Measurements from ENCODE around the gene VPS13D.

The VPS13D gene

DNA sequence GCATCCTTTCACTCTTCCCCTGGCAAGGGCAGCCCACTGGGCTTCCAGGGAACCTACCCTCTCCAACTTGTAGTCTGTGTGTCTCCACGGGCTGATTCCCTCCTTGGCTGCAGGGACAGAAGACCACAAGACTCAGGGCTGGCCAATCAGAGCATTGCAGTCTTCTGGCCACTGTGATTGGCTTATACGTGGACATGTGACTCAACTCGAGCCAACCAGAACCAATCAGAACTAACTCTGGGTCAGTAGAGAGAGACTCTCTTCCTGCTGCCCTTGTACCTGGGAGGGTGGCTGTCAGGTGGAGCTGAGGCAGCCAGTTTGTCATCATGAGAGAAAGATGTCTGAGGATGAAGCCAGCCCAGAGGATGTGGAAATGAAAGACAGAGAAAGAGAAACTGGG lies 324.1 kb downstream of the VPS13D start:
- no peak for DNase-seq (ENCODE audit: low read depth in 3 of 3)

DNA sequence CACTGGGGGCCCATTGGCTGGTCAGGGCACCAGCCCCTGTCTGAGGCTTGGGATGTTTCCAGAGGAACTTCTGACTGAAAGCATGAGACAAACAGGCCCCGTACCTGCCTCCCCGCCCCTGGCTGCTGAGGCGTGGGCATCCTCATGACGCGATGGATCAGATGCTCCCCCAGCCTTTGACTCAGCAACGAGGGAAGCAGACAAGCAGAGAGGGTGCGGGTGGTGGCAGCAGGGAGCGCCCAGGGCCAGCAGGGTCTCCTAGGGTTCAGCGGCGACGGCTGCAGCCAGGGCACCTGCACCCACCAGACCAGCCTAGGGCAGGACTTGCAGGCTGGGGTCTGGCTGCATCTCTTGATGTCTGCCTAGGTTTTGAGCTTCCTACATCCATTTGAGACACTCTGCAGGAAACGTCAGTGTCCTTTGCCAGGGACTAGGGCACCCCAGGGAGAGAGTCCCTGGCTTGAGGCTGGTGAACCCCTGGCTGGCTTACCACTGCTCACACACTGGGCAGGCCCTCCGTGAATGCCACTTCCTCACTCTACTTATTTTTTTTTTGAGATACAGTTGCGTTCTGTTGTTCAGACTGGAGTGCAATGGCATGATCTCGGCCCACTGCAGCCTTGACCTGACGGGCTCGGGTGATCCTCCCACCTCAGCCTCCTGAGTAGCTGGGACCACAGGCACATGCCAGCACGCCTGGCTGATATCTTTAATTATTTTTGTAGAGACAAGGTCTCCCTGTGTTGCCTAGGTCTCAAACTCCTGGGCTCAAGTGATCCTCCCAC lies 324.9 kb downstream of the VPS13D start:
- DNase-seq (ENCODE audit: low read depth in 3 of 3): no peak

DNA sequence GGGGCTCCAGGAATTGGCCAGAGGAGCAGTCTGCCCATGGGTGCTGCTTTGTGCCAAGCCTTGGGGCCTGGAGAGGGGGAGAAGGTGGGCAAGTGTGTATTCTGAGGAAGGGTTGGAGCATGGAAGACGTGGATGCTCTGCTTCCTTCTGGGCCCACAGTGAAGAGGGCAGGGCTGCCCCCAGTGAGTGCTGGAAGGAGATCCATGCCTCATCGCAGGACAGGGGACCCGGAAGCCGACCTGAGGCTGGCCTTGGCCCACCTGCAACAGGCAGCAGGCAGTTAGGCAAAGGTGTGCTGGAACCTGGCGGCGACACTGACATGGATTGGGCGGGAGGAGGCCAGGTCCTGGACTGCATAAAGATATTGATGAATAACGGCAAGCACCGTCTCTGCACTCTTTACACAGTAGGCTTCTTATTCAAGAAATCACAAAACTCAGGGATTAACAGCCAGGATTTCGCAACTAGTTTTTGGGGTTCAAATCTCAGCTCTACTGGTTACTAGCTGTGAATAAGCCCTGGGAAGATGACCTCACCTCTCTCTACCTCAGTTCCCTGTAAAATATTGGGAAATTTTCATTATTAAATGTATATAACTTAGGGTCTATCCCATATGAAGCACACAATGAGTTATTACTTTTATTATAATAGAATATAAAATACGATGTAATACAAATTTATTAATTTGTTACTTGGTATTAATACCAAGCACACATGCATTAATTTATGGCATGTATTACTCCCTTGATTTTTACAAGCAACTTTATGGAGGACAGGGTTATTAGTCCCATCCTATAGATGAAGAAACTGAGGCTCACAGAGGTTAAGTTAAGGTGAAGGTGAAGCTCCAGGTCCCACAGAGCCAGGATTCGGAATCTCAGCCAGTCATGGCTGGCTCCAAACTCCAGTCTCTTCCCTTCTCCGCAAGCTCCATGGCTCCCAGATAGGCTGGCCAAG lies 325.9 kb downstream of the VPS13D start:
- no peak for DNase-seq (ENCODE audit: low read depth in 3 of 3)

DNA sequence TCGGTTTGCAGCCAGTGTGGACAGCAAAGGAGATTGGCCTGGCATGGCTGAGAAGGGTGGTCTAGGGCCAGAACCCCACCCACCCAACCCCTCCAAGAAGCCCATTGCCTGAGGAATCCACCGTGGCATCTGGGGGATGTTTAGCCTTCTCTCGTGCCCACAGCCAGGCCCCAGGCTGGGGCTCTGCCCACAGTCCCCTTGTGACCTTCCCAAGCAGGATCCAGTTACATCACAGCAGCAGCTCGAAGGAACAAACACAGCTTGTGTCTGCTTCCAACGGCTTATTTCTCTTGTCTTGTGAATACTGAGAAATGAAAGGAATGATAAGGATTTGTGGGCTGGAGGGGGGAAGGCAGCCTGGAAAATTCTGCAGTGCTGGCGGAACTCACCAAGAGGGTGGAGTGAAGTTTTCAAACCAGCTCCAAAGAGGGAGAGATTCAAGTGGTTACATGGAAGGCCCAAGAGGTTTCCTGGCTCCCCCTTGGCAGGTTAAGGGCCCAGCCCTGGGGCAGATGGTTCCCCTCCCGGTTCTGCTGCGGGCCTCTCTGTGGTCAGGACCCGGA lies 326.6 kb downstream of the VPS13D start:
- no peak for DNase-seq (ENCODE audit: low read depth in 3 of 3)

DNA sequence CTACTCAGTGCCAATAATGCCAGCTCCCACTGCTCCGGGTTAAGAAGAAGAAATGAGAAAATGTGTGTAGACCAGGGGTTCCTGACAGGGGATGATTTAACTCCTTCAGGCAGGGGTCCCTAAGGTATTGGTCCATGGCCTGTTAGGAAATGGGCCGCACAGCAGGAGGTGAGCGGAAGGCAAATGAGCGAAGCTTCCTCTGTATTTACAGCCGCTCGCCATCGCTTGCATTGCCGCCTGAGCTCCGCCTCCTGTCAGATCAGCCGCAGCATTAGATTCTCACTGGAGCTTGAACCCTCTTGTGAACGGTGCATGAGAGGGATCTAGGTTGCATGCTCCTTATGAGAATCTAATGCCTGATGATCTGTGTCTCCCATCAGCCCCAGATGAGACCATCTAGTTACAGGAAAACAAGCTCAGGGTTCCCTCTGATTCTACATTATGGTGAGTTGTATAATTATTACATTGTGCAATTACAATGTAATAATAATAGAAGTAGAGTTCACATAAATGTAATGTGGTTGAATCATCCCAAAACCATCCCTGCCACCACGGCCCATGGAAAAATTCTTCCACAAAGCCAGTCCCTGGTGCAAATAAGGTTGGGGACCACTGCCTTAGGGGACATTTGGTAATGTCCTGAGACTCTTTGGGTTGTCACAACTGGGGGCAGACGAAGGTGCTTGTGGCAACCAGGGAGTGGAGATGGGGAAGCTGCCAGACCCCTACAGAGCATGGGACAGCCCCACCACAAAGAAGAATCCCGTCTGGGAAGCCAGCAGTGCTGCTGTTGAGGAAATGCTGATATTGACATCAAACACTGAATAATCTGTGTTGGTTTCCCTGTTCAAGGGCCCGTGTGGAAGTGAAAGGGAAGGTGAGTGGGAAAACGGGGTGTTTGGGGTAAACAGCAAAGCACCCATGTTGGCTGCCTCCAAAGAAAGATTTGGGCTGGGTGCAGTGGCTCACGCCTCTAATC lies 327.4 kb downstream of the VPS13D start:
- DNase-seq (ENCODE audit: low read depth in 3 of 3): no peak

DNA sequence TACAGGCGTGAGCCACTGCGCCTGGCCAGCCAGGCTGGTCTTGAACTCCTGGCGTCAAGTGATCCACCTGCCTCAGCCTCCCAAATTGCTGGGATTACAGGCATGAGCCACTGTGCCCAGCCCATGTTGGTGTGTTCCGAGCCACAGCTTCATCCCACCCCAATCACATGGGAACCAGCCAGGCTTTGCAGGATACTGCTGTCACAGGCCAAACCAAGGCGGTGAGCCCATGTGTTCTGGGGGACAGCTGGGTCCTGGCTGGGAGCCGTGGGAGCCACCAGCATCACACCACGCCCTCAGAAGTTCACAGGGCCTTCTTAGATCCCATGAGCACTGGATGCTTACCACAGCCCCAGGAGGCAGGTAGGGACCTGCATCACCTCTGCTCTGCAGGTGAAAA lies 331.3 kb downstream of the VPS13D start:
- DNase-seq (ENCODE audit: low read depth in 3 of 3): no peak
